ENCODE measurements around the gene SLC7A4. TPM values are rescaled to one million over a fixed set of nuclear protein-coding genes. Genes with fewer than 3 reads are reported as not detected.
"Not testable (repeated sequence)": the region's sequence is repeated elsewhere in the genome, so short reads cannot be mapped to it uniquely, and the experiment has no call there.

SLC7A4 gene
- total and polyA plus RNA-seq, 3 donors from 2014 or later: 54.8 to 64.8 (median 60.3) TPM

DNA sequence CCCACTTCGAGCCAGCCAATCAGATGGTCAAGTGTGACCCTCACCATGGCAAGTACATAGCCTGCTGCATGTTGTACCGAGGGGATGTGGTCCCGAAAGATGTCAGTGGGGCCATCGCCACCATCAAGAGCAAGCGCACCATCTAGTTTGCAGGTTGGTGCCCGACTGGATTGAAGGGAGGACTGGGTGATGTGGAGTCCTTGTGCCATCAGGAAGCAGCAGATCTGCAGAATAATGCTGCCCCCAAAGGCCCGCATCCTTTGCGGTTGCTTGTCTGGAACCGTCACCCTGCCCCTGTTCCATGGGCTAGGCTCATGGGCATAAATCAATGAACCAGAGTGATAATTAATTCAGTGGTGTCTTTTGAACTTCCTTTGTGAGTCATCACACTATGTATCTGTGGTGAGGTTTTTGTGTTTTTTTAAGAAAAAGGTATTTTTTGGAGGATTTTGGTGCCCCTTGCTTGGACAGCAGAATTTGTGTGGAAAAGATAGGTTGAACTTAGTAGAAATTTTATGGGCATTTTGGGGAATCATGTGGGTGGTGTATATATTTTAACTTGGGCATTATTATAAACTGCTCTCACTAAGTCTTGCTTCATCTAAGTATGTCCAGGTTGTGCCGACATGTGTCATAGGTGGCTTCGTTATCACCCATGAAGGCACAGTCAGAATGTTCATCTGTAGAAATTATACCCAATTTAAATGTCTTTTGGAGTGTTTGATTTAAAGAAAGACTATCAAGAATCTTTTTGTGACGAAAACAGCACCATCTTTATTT is 35.7 kb upstream of the SLC7A4 start:
- Histone ChIP-seq H3K4me3 (no peak overlapping the region), H3K27ac (no peak overlapping the region), H3K9me3 (no peaks in the 10 kb centered on the region), H3K4me1 (no peaks in the 10 kb centered on the region), H3K36me3 (ENCODE audit: low read depth, missing control alignments) (no peaks in the 10 kb centered on the region), H3K27me3 (no peaks in the 10 kb centered on the region)
- no peak for DNase-seq
- 95 to 96% methylated on average over 11 of the region's 12 CpGs for WGBS, 2 donors
- TF ChIP-seq, protein P1, sequence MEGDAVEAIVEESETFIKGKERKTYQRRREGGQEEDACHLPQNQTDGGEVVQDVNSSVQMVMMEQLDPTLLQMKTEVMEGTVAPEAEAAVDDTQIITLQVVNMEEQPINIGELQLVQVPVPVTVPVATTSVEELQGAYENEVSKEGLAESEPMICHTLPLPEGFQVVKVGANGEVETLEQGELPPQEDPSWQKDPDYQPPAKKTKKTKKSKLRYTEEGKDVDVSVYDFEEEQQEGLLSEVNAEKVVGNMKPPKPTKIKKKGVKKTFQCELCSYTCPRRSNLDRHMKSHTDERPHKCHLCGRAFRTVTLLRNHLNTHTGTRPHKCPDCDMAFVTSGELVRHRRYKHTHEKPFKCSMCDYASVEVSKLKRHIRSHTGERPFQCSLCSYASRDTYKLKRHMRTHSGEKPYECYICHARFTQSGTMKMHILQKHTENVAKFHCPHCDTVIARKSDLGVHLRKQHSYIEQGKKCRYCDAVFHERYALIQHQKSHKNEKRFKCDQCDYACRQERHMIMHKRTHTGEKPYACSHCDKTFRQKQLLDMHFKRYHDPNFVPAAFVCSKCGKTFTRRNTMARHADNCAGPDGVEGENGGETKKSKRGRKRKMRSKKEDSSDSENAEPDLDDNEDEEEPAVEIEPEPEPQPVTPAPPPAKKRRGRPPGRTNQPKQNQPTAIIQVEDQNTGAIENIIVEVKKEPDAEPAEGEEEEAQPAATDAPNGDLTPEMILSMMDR (IDR thresholded peaks at IDR 0.05): no peak
- TF ChIP-seq POLR2A (IDR thresholded peaks at IDR 0.05): no peak
- intact Hi-C loops (cut with DNase I; ENCODE audit: low total_unique reads): no loop called here

DNA sequence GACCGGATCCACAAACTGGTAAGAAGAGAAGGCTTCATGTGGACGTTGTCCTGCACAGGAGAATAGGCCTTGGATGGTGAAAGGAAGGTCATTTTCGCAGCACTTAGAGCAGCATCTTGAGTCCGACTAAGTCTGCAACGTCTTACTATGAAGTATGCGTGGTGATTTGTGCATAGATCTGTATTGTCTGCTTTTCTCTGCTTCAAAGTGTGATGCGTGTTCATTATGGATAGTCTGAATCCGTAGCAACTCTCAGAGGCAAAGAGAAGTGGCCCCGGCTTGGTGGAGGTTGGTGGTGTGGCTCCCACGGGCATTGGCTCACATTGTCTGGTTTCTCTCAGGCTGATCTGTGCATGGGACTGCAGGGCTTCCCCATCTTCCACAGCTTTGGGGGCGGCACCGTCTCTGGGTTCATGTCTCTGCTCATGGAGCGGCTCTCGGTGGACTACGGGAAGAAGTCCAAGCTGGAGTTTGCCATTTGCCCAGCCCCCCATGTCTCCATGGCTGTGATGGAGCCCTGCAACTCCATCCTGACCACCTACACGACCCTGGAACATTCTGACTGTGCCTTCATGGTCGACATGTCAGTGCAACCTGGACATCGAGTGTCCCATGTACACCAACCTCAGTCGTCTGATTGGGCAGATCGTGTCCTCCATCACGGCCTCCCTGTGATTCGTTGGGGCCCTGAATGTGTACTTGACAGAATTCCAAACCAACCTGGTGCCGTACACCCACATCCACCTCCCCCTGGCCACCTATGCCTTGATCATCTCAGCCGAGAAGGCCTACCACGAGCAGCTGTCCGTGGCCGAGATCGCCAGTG is 34.9 kb upstream of the SLC7A4 start:
- Histone ChIP-seq H3K27ac (no peak overlapping the region), H3K9me3 (no peaks in the 10 kb centered on the region), H3K4me1 (no peaks in the 10 kb centered on the region), H3K4me3 (no peak overlapping the region), H3K36me3 (ENCODE audit: low read depth, missing control alignments) (no peaks in the 10 kb centered on the region), H3K27me3 (no peaks in the 10 kb centered on the region)
- 93 to 94% methylated on average over 25 to 28 of the region's 28 CpGs for WGBS, 2 donors
- no peak for DNase-seq
- intact Hi-C loops (cut with DNase I; ENCODE audit: low total_unique reads): no loop called here
- TF ChIP-seq, protein P1 (IDR thresholded peaks at IDR 0.05): no peak

DNA sequence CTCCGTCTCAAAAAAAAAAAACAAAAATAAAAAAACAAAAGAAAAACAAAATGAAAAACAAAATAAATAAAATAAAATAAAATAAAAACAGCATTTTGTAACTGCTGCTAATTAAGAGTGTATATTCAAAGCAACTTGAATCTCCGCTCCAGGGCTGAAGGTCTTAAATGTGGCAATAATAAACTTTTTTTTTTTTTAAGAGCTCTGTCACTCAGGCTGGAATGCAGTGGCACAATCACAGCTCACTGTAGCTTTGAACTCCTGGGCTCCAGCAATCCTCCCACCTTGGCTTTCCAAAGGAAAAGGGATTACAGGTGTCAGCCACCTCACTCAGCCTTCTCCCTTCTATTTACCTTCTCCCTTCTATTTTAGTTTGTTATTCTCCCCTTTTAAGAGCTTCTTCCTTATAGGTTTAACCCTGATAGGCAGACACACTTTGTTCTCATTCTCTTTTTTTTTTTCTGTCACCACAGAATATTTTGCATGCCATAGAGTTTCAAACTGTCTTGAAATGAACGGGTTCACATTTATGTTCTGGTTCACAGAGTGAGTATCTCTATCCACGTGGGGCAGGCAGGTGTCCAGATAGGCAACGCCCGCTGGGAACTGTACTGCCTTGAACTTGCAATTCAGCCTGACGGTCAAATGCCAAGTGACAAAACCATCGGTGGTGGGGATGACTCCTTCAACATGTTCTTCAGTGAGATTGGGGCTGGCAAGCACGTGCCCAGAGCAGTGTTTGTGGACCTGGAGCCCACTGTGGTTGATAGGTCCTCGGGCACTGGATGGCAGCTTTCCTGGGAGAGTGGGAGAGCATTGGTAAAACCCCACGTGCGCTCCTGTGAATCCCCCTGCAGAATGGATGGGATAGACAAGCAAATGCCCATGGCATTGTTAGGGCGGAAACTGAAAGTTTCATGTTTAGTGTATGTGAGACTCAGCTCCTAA is 32.8 kb upstream of the SLC7A4 start:
- 65 to 70% methylated on average over 13 of the region's 13 CpGs for WGBS, 2 donors
- Histone ChIP-seq H3K4me3 (no peak overlapping the region), H3K27ac (no peak overlapping the region), H3K9me3 (no peaks in the 10 kb centered on the region), H3K4me1 (no peaks in the 10 kb centered on the region), H3K27me3 (no peaks in the 10 kb centered on the region), H3K36me3 (ENCODE audit: low read depth, missing control alignments) (no peaks in the 10 kb centered on the region)
- TF ChIP-seq, protein P1 (IDR thresholded peaks at IDR 0.05): no peak
- no peak for TF ChIP-seq POLR2A (IDR thresholded peaks at IDR 0.05)
- no peak for DNase-seq
- intact Hi-C loops (cut with DNase I; ENCODE audit: low total_unique reads): no loop called here

DNA sequence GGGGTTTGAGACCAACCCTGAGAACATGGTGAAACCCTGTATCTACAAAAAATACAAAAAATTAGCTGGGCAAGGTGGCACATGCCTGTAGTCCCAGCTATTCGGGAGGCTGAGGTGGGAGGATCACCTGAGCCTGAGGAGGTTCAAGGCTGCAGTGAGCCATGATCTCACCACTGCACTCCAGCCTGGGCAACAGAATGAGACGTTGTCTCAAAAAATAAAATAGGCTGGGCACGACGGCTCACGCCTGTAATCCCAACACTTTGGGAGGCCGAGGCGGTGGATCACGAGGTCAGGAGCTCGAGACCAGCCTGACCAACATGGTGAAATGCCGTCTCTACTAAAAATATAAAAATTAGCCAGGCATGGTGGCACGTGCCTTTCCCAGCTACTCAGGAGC is 32.1 kb upstream of the SLC7A4 start:
- DNase-seq; H3K4me3 ChIP-seq; H3K27me3 ChIP-seq; H3K36me3 ChIP-seq (ENCODE audit: low read depth, missing control alignments); H3K27ac ChIP-seq; intact Hi-C loops (cut with DNase I; ENCODE audit: low total_unique reads); H3K9me3 ChIP-seq; H3K4me1 ChIP-seq: not testable (repeated sequence)
- WGBS, 2 donors: 81 to 82% methylated on average over 11 of the region's 11 CpGs

DNA sequence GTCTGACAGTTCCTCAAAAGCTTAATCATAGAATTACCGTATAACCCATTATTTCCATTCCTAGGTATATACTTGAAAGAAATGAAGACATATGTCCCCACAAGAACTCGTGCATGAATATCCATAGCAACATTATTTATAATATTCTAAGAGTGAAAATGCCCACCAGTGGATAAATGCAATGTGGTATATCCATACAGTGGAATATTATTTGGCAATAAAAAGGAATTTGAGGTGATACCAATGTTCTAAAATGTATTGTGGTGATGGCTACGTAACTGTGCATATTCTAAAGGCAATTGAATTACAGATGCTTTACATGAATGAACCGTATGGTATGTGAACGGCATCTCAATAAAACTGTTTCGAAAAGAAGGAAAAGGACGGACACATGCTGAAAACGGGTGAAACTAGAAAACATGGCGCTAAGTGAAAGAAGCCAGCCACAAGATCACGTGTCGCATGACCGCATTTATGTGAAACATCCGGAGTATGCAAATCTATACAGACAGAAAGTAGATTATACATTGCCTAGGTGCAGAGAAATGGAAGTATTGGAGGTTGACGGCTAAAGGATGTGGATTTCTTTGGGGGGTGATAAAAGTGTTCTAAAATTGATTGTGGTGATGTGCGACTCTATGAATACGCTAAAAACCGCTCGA is 29.4 kb upstream of the SLC7A4 start:
- H3K36me3 ChIP-seq (ENCODE audit: low read depth, missing control alignments); H3K4me1 ChIP-seq; H3K27me3 ChIP-seq; DNase-seq; H3K9me3 ChIP-seq; intact Hi-C loops (cut with DNase I; ENCODE audit: low total_unique reads); H3K4me3 ChIP-seq; H3K27ac ChIP-seq: not testable (repeated sequence)
- 88 to 91% methylated on average over 15 to 18 of the region's 18 CpGs for WGBS, 2 donors

DNA sequence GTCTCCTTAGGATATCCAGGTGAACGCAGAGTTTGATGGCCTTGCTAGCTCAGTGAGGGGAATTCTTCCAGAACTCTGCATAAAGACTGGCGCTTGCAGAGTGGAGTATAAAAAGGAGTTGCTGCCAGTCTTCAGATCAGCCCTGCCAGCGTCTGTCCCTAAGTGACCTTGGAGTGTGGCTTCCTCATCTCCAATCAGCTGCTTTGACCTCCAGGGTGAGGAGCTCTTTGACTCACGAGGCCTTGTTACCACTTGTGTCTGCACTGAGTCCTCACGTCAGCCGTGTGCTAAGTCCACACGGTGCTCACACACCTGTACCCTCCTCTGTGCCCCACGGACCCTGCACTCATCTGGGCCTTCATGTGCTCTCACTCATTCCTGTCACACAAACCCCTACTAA is 28.0 kb upstream of the SLC7A4 start:
- DNase-seq; H3K9me3 ChIP-seq; intact Hi-C loops (cut with DNase I; ENCODE audit: low total_unique reads); H3K27me3 ChIP-seq; H3K36me3 ChIP-seq (ENCODE audit: low read depth, missing control alignments); H3K4me1 ChIP-seq; H3K4me3 ChIP-seq; H3K27ac ChIP-seq: not testable (repeated sequence)
- WGBS, 2 donors: 58 to 86% methylated on average over 6 to 8 of the region's 8 CpGs

All from testis (tissue), 3 donors.